ENCODE data around the gene MARK4. TPM values are rescaled to one million over a fixed set of nuclear protein-coding genes. Genes with fewer than 3 reads are reported as not detected.
"Not testable (repeated sequence)": the region's sequence is repeated elsewhere in the genome, so short reads cannot be mapped to it uniquely, and the experiment has no call there.

MARK4 gene
- total RNA-seq, 1 experiment from 2014 or later: 44.0 TPM

- Histone ChIP-seq H3K27me3 (replicated peaks; ENCODE audit: insufficient read depth, low read depth, low read length, poor library complexity) (no peaks in the 10 kb centered on the region), H3K9me3 (ENCODE audit: low read depth, low read length, poor library complexity, severe bottlenecking) (no peaks in the 10 kb centered on the region), H3K36me3 (ENCODE audit: insufficient read depth, low read length, poor library complexity, severe bottlenecking) (peaks cover 12% of the 10 kb centered on the region), H3K4me3 (ENCODE audit: low read depth, low read length, poor library complexity, severe bottlenecking) (no peak overlapping the region), H3K27ac (ENCODE audit: low read depth, low read length, poor library complexity, severe bottlenecking) (no peak overlapping the region), H3K4me1 (ENCODE audit: insufficient read depth, low read length, poor library complexity, severe bottlenecking) (no peaks in the 10 kb centered on the region)
- no peak for TF ChIP-seq CTCF (conservative IDR thresholded peaks at IDR 0.05; ENCODE audit: low read depth, low read length)
- no peak for TF ChIP-seq EZH2 (IDR thresholded peaks at IDR 0.05; ENCODE audit: borderline replicate concordance, low read depth, low read length, poor library complexity, severe bottlenecking)
- BruUV-seq (replicated peaks): no TSS peak
- intact Hi-C loops (cut with micrococcal nuclease; ENCODE audit: unreplicated experiment): no loop called here
- POLR2A ChIA-PET (ENCODE audit: low non-redundant PET): no interaction called here
- CTCF ChIA-PET: no interaction called here
- DNase-seq (ENCODE audit: low spot score): no peak
These were observed 16.2 kb downstream of the MARK4 start for GRCh38 chr19:45267296-45267695.

- CTCF ChIA-PET; H3K4me3 ChIP-seq (ENCODE audit: low read depth, low read length, poor library complexity, severe bottlenecking); H3K27me3 ChIP-seq (replicated peaks; ENCODE audit: insufficient read depth, low read depth, low read length, poor library complexity); H3K9me3 ChIP-seq (ENCODE audit: low read depth, low read length, poor library complexity, severe bottlenecking); POLR2A ChIA-PET (ENCODE audit: low non-redundant PET); BruUV-seq (replicated peaks); intact Hi-C loops (cut with micrococcal nuclease; ENCODE audit: unreplicated experiment); H3K4me1 ChIP-seq (ENCODE audit: insufficient read depth, low read length, poor library complexity, severe bottlenecking); DNase-seq (ENCODE audit: low spot score); H3K27ac ChIP-seq (ENCODE audit: low read depth, low read length, poor library complexity, severe bottlenecking): not testable (repeated sequence)
- H3K36me3 ChIP-seq (ENCODE audit: insufficient read depth, low read length, poor library complexity, severe bottlenecking): peaks cover 17% of the 10 kb centered on the region
These were observed 18.9 kb downstream of the MARK4 start for GRCh38 chr19:45269939-45270338.

- Histone ChIP-seq H3K4me1 (ENCODE audit: insufficient read depth, low read length, poor library complexity, severe bottlenecking) (peaks cover 21% of the 10 kb centered on the region), H3K4me3 (ENCODE audit: low read depth, low read length, poor library complexity, severe bottlenecking) (no peak overlapping the region), H3K27ac (ENCODE audit: low read depth, low read length, poor library complexity, severe bottlenecking) (no peak overlapping the region), H3K27me3 (replicated peaks; ENCODE audit: insufficient read depth, low read depth, low read length, poor library complexity) (no peaks in the 10 kb centered on the region), H3K9me3 (ENCODE audit: low read depth, low read length, poor library complexity, severe bottlenecking) (no peaks in the 10 kb centered on the region), H3K36me3 (ENCODE audit: insufficient read depth, low read length, poor library complexity, severe bottlenecking) (peaks cover 17% of the 10 kb centered on the region)
- no peak for TF ChIP-seq EZH2 (IDR thresholded peaks at IDR 0.05; ENCODE audit: borderline replicate concordance, low read depth, low read length, poor library complexity, severe bottlenecking)
- no peak for TF ChIP-seq CTCF (conservative IDR thresholded peaks at IDR 0.05; ENCODE audit: low read depth, low read length)
- intact Hi-C loops (cut with micrococcal nuclease; ENCODE audit: unreplicated experiment): no loop called here
- ChIA-PET CTCF (no interaction called here), POLR2A (ENCODE audit: low non-redundant PET) (no interaction called here)
- DNase-seq (ENCODE audit: low spot score): no peak
- no TSS peak for BruUV-seq (replicated peaks)
These were observed 20.1 kb downstream of the MARK4 start for GRCh38 chr19:45271098-45271734.

GRCh38 chr19:45271735-45272108 lies 20.7 kb downstream of the MARK4 start:
- ChIA-PET CTCF (no interaction called here), POLR2A (ENCODE audit: low non-redundant PET) (no interaction called here)
- no peak for DNase-seq (ENCODE audit: low spot score)
- BruUV-seq (replicated peaks): no TSS peak
- Histone ChIP-seq H3K27me3 (replicated peaks; ENCODE audit: insufficient read depth, low read depth, low read length, poor library complexity) (no peaks in the 10 kb centered on the region), H3K4me3 (ENCODE audit: low read depth, low read length, poor library complexity, severe bottlenecking) (no peak overlapping the region), H3K27ac (ENCODE audit: low read depth, low read length, poor library complexity, severe bottlenecking) (no peak overlapping the region), H3K9me3 (ENCODE audit: low read depth, low read length, poor library complexity, severe bottlenecking) (no peaks in the 10 kb centered on the region), H3K4me1 (ENCODE audit: insufficient read depth, low read length, poor library complexity, severe bottlenecking) (peaks cover 22% of the 10 kb centered on the region), H3K36me3 (ENCODE audit: insufficient read depth, low read length, poor library complexity, severe bottlenecking) (peaks cover 17% of the 10 kb centered on the region)
- intact Hi-C loops (cut with micrococcal nuclease; ENCODE audit: unreplicated experiment): no loop called here
- TF ChIP-seq EZH2 (IDR thresholded peaks at IDR 0.05; ENCODE audit: borderline replicate concordance, low read depth, low read length, poor library complexity, severe bottlenecking) (no peak), CTCF (conservative IDR thresholded peaks at IDR 0.05; ENCODE audit: low read depth, low read length) (no peak)
